DND-41 (cell line): ENCODE results near the gene PDE4B.

ENCODE experiments used
- ATAC-seq: fragments of 200-7000 bp; cut with Tn5 transposase; 3 replicates; pipeline ENCODE4 v1.9.1; 2021; ENCODE audit warnings: low read depth; ENCODE audit not compliant: insufficient read depth
- DNase-seq: peaks from one replicate; pipeline ENCODE4 v3.0.0-alpha.2; 2020
- H2AFZ ChIP-seq: 2 replicates; pipeline ENCODE4 v1.6.0; 2012; ENCODE audit warnings: low read depth, low read length
- H3K27ac ChIP-seq: 2 replicates; pipeline ENCODE4 v1.5.1; 2012; ENCODE audit warnings: low read length, inconsistent platforms
- H3K27me3 ChIP-seq: fragments of 200-600 bp; sonication (generic); 2 replicates; pipeline ENCODE4 v1.6.0; 2012; ENCODE audit warnings: low read length, mild to moderate bottlenecking, inconsistent platforms; ENCODE audit not compliant: insufficient read depth, poor library complexity
- H3K36me3 ChIP-seq: 2 replicates; pipeline ENCODE4 v1.5.1; 2012; ENCODE audit warnings: low read length, inconsistent platforms; ENCODE audit not compliant: insufficient read depth
- H3K4me1 ChIP-seq: 2 replicates; pipeline ENCODE4 v1.5.1; 2012; ENCODE audit warnings: mild to moderate bottlenecking, low read length; ENCODE audit not compliant: insufficient read depth
- H3K4me2 ChIP-seq: 2 replicates; pipeline ENCODE4 v1.6.0; 2012; ENCODE audit warnings: mild to moderate bottlenecking, moderate library complexity, low read length, inconsistent platforms; ENCODE audit not compliant: insufficient read depth
- H3K4me3 ChIP-seq, 2 experiments: fragments of 200-600 bp in 1 of 2; shearing (Covaris generic) in 1 of 2; 2 replicates each; pipeline ENCODE4 v1.5.1; 2012 to 2016; ENCODE audit warnings: inconsistent platforms in 2 of 2, low read length in 2 of 2, mild to moderate bottlenecking in 2 of 2, low read depth in 1 of 2, moderate library complexity in 1 of 2
- H3K79me2 ChIP-seq: 2 replicates; pipeline ENCODE4 v1.6.0; 2012; ENCODE audit warnings: low read length, inconsistent platforms; ENCODE audit not compliant: insufficient read depth
- H3K9ac ChIP-seq: 2 replicates; pipeline ENCODE4 v1.6.0; 2012; ENCODE audit warnings: low read depth, mild to moderate bottlenecking, inconsistent platforms, low read length, moderate library complexity
- H3K9me3 ChIP-seq: 2 replicates; pipeline ENCODE4 v1.5.1; 2012; ENCODE audit warnings: low read length, moderate library complexity, mild to moderate bottlenecking, inconsistent platforms; ENCODE audit not compliant: insufficient read depth, severe bottlenecking
- H4K20me1 ChIP-seq: 2 replicates; pipeline ENCODE4 v1.6.0; 2012; ENCODE audit warnings: low read length; ENCODE audit not compliant: insufficient read depth
- CTCF ChIP-seq: IDR thresholded peaks from 2 replicates; pipeline ENCODE4 v1.5.1; 2012; ENCODE audit warnings: borderline replicate concordance, low read length, moderate library complexity, mild to moderate bottlenecking; ENCODE audit not compliant: poor library complexity, severe bottlenecking; ENCODE audit errors: extremely low read depth
- EZH2 ChIP-seq: IDR thresholded peaks from 3 replicates; pipeline ENCODE4 v1.6.1; 2012; ENCODE audit warnings: borderline replicate concordance, low read depth, mild to moderate bottlenecking, moderate library complexity, low read length, inconsistent platforms; ENCODE audit not compliant: severe bottlenecking

Gene PDE4B

GRCh38 chr1:66352792-66353191 lies 560.1 kb downstream of the PDE4B start:
- no peaks in the 10 kb centered on the region for H3K79me2 ChIP-seq
- DNase-seq = no peak
- H3K36me3 ChIP-seq = no peaks in the 10 kb centered on the region
- peaks cover 15% of the 10 kb centered on the region for H3K4me1 ChIP-seq
- no peak overlapping the region for H3K27ac ChIP-seq
- no peaks in the 10 kb centered on the region for H3K9me3 ChIP-seq
- TF ChIP-seq CTCF (no peak), EZH2 (no peak)
- no peak overlapping the region for H2AFZ ChIP-seq
- ATAC-seq = no peak
- no peak overlapping the region for H3K4me2 ChIP-seq
- no peak overlapping the region for H3K4me3 ChIP-seq
- H3K27me3 ChIP-seq = peaks cover 17% of the 10 kb centered on the region
- no peaks in the 10 kb centered on the region for H4K20me1 ChIP-seq
- no peak overlapping the region for H3K9ac ChIP-seq

- DNase-seq (no peak), ATAC-seq (no peak)
- Histone ChIP-seq H2AFZ (no peak overlapping the region), H3K4me2 (no peak overlapping the region), H3K4me3 (no peak overlapping the region), H3K79me2 (no peaks in the 10 kb centered on the region), H3K36me3 (no peaks in the 10 kb centered on the region), H3K9me3 (no peaks in the 10 kb centered on the region), H3K4me1 (peaks cover 18% of the 10 kb centered on the region), H3K27me3 (peaks cover 17% of the 10 kb centered on the region), H4K20me1 (no peaks in the 10 kb centered on the region), H3K9ac (no peak overlapping the region), H3K27ac (no peak overlapping the region)
- TF ChIP-seq CTCF (no peak), EZH2 (no peak)
Measured at GRCh38 chr1:66353257-66353656, 560.6 kb downstream of the PDE4B start.

GRCh38 chr1:66354311-66355201 lies 561.9 kb downstream of the PDE4B start:
- no peak overlapping the region for H2AFZ ChIP-seq
- peaks cover 18% of the 10 kb centered on the region for H3K4me1 ChIP-seq
- H3K79me2 ChIP-seq = no peaks in the 10 kb centered on the region
- TF ChIP-seq EZH2 = no peak
- TF ChIP-seq CTCF = no peak
- no peak overlapping the region for H3K4me2 ChIP-seq
- H3K27ac ChIP-seq = no peak overlapping the region
- H3K4me3 ChIP-seq = no peak overlapping the region
- ATAC-seq (no peak), DNase-seq (no peak)
- H3K9me3 ChIP-seq = no peaks in the 10 kb centered on the region
- no peaks in the 10 kb centered on the region for H3K36me3 ChIP-seq
- peaks cover 17% of the 10 kb centered on the region for H3K27me3 ChIP-seq
- H4K20me1 ChIP-seq = no peaks in the 10 kb centered on the region
- H3K9ac ChIP-seq = no peak overlapping the region
